Liver (tissue), 9 donors: ENCODE data around the gene FES. TPM values are rescaled to one million over a fixed set of nuclear protein-coding genes. Genes with fewer than 3 reads are reported as not detected.
"Not testable (repeated sequence)": the region's sequence is repeated elsewhere in the genome, so short reads cannot be mapped to it uniquely, and the experiment has no call there.

Experiments
- DNase-seq: peaks from one replicate; pipeline ENCODE4 v3.0.0-alpha.2; 2017; ENCODE audit warnings: low spot score
- H3K27ac ChIP-seq, 2 donors: one replicate each; pipeline ENCODE4 v1.7.0; 2013; ENCODE audit warnings: inconsistent platforms in 2 of 2, low read length in 2 of 2, control low read depth in 1 of 2, low read depth in 1 of 2, mild to moderate bottlenecking in 1 of 2
- H3K27me3 ChIP-seq, 4 donors: one replicate each; pipeline versions ENCODE4 v1.6.1 to v1.7.0; 2013; ENCODE audit warnings: low read length in 3 of 4, inconsistent platforms in 1 of 4, mild to moderate bottlenecking in 1 of 4, moderate library complexity in 1 of 4; ENCODE audit not compliant: control insufficient read depth in 4 of 4, insufficient read depth in 4 of 4
- H3K36me3 ChIP-seq, 4 donors: one replicate each; pipeline versions ENCODE4 v1.6.1 to v1.7.0; 2013; ENCODE audit warnings: low read length in 3 of 4, mild to moderate bottlenecking in 3 of 4, low read depth in 1 of 4, moderate library complexity in 1 of 4; ENCODE audit not compliant: control insufficient read depth in 4 of 4, insufficient read depth in 3 of 4
- H3K4me1 ChIP-seq, 4 donors: one replicate each; pipeline versions ENCODE4 v1.6.1 to v1.7.0; 2013; ENCODE audit warnings: low read length in 3 of 4, mild to moderate bottlenecking in 3 of 4, moderate library complexity in 1 of 4; ENCODE audit not compliant: control insufficient read depth in 4 of 4, insufficient read depth in 4 of 4
- H3K4me3 ChIP-seq, 3 donors: one replicate each; pipeline versions ENCODE4 v1.6.1 to v1.7.0; 2013; ENCODE audit warnings: low read length in 3 of 3, control low read depth in 1 of 3, low read depth in 1 of 3, mild to moderate bottlenecking in 1 of 3
- H3K9ac ChIP-seq, 2 donors: one replicate each; pipeline ENCODE4 v1.7.0; 2013; ENCODE audit warnings: low read length in 2 of 2, mild to moderate bottlenecking in 2 of 2, moderate library complexity in 2 of 2, control low read depth in 1 of 2, low read depth in 1 of 2
- H3K9me3 ChIP-seq, 4 donors: one replicate each; pipeline versions ENCODE4 v1.6.1 to v1.7.0; 2013; ENCODE audit warnings: low read length in 3 of 4; ENCODE audit not compliant: control insufficient read depth in 4 of 4
- ATF3 ChIP-seq: IDR thresholded peaks from 2 replicates; pipeline ENCODE4 v1.6.1; 2016; ENCODE audit warnings: antibody characterized with exemption
- CTCF ChIP-seq: fragments of 150-350 bp; IDR thresholded peaks from 2 replicates; pipeline ENCODE4 v1.5.1; 2017; ENCODE audit warnings: improper control_type of control experiment, low read depth, low read length; ENCODE audit not compliant: missing input control
- EGR1 ChIP-seq, 2 donors: IDR thresholded peaks; 2 replicates each; pipeline ENCODE4 v1.6.1; 2016 to 2018; ENCODE audit warnings: antibody characterized with exemption in 2 of 2, low read depth in 2 of 2
- FOXA1 ChIP-seq: IDR thresholded peaks from 2 replicates; pipeline ENCODE4 v1.6.1; 2016; ENCODE audit warnings: antibody characterized with exemption
- FOXA2 ChIP-seq: IDR thresholded peaks from 2 replicates; pipeline ENCODE4 v1.6.1; 2016; ENCODE audit warnings: antibody characterized with exemption
- HNF4G ChIP-seq: IDR thresholded peaks from 2 replicates; pipeline ENCODE4 v1.6.1; 2016; ENCODE audit warnings: antibody characterized with exemption
- JUND ChIP-seq, 2 donors: IDR thresholded peaks; 2 replicates each; pipeline ENCODE4 v1.6.1; 2016; ENCODE audit warnings: antibody characterized with exemption in 2 of 2
- MAX ChIP-seq: IDR thresholded peaks from 2 replicates; pipeline ENCODE4 v1.6.1; 2016; ENCODE audit warnings: antibody characterized with exemption
- NR2F2 ChIP-seq: IDR thresholded peaks from 2 replicates; pipeline ENCODE4 v1.6.1; 2016; ENCODE audit warnings: antibody characterized with exemption
- RAD21 ChIP-seq, 2 donors: IDR thresholded peaks; 2 replicates each; pipeline ENCODE4 v1.6.1; 2016; ENCODE audit warnings: antibody characterized with exemption in 2 of 2, mild to moderate bottlenecking in 2 of 2
- REST ChIP-seq: IDR thresholded peaks from 2 replicates; pipeline ENCODE4 v1.6.1; 2016; ENCODE audit warnings: antibody characterized with exemption, mild to moderate bottlenecking
- SP1 ChIP-seq: IDR thresholded peaks from 2 replicates; pipeline ENCODE4 v1.6.1; 2018; ENCODE audit warnings: antibody characterized with exemption, mild to moderate bottlenecking
- YY1 ChIP-seq: IDR thresholded peaks from 2 replicates; pipeline ENCODE4 v1.6.1; 2016; ENCODE audit warnings: antibody characterized with exemption, mild to moderate bottlenecking
- WGBS: extraction: QIAGEN DNeasy Blood & Tissue Kit; methylation state at CpG from one replicate; pipeline ENCODE4 v1.1.7; 2013; 5-methylcytosine and 5-hydroxymethylcytosine counted together
- polyA plus RNA-seq, 2 donors: library from polyadenylated mRNA; stranded (reverse) in 1 of 2; unstranded in 1 of 2; fragments of 200-250 nt in 1 of 2; fragments of >200 nt in 1 of 2; fragmentation: Nextera tagmentation in 1 of 2; extraction: Ambion mirVana in 1 of 2; gene quantifications; one replicate each; pipeline versions ENCODE4 v1.2.1 to v1.2.3, GENCODE V29; 2013 to 2015
- total RNA-seq, 2 donors: library from RNA; depleted of rRNA; stranded (reverse); fragments of >200 nt; gene quantifications; one replicate each; pipeline ENCODE4 v1.2.3, GENCODE V29; 2014
- donor health status: healthy.
- donor health status: healthy.
- donor health status: healthy.
- donor health status: healthy.
- donor health status: healthy.

FES gene
- total and polyA plus RNA-seq, 4 donors, result 12.1 to 43.1 (median 28.8) TPM

GRCh38 chr15:90909449-90909848, 25.1 kb downstream of the FES start:
- not testable (repeated sequence) for H3K4me1 ChIP-seq, DNase-seq, H3K4me3 ChIP-seq, H3K9me3 ChIP-seq, H3K9ac ChIP-seq, H3K27ac ChIP-seq, H3K27me3 ChIP-seq
- H3K36me3 ChIP-seq, result peaks cover 54 to 87% (median 77%) of the 10 kb centered on the region in 4 donors
- 83% methylated on average over 11 of the region's 11 CpGs for WGBS

- H3K9me3 ChIP-seq, result no peaks in the 10 kb centered on the region
- no peak overlapping the region for H3K4me3 ChIP-seq
- no peaks in the 10 kb centered on the region for H3K27me3 ChIP-seq
- TF ChIP-seq MAX, result no peak
- no peak for TF ChIP-seq FOXA1
- no peak for TF ChIP-seq RAD21 (IDR thresholded peaks at IDR 0.05)
- TF ChIP-seq FOXA2, result no peak
- TF ChIP-seq NR2F2, result no peak
- no peak for TF ChIP-seq HNF4G
- TF ChIP-seq REST, result no peak
- TF ChIP-seq JUND (IDR thresholded peaks at IDR 0.05), result no peak
- no peak for TF ChIP-seq YY1
- no peak for TF ChIP-seq EGR1 (IDR thresholded peaks at IDR 0.05; ENCODE audit: low read depth in 2 of 2)
- TF ChIP-seq SP1, result no peak
- no peak for TF ChIP-seq ATF3
- TF ChIP-seq CTCF, result no peak
- H3K4me1 ChIP-seq, result no peaks in the 10 kb centered on the region
- no peak overlapping the region for H3K9ac ChIP-seq
- H3K36me3 ChIP-seq, result peaks cover 52 to 88% (median 76%) of the 10 kb centered on the region in 4 donors
- DNase-seq, result no peak
- 95% methylated on average over 8 of the region's 8 CpGs for WGBS
- H3K27ac ChIP-seq, result no peak overlapping the region
These were observed 25.7 kb downstream of the FES start for GRCh38 chr15:90909976-90910375.
